GM12878 (cell line): ENCODE data around the gene CYP4F3. TPM values are rescaled to one million over a fixed set of nuclear protein-coding genes. Genes with fewer than 3 reads are reported as not detected.

Source experiments
- ATAC-seq: fragments of 200-7000 bp; cut with Tn5 transposase; 3 replicates; pipeline ENCODE4 v1.9.1; 2020; ENCODE audit warnings: mild to moderate bottlenecking, moderate library complexity
- BruUV-seq: library from RNA; stranded (reverse); fragments of 400-500 nt; replicated peaks from 2 replicates; lab custom pipeline; 2021; lab: Mats Ljungman, UMichigan
- CTCF ChIA-PET: fragments of 300-600 bp; sonication (Branson Sonifier 250); formaldehyde crosslinking; extraction: SDS; loops from one replicate; lab custom pipeline; 2021; ENCODE audit warnings: inconsistent platforms; lab: Yijun Ruan, JAX
- POLR2A ChIA-PET: fragments of 350-600 bp; formaldehyde crosslinking; extraction: SDS; loops from one replicate; lab custom pipeline; 2021; ENCODE audit warnings: inconsistent platforms; lab: Charles Lee
- RAD21 ChIA-PET: fragments of 300-600 bp; sonication (Branson Sonifier 250); formaldehyde crosslinking; loops from one replicate; lab custom pipeline; 2023; ENCODE audit warnings: antibody characterized with exemption; ENCODE audit not compliant: unreplicated experiment; lab: Charles Lee
- SMC1A ChIA-PET: fragments of 300-600 bp; sonication (Branson Sonifier 250); formaldehyde crosslinking; loops from one replicate; lab custom pipeline; 2023; ENCODE audit not compliant: unreplicated experiment, uncharacterized antibody; lab: Charles Lee
- DNase-seq: peaks from one replicate; pipeline ENCODE4 v3.0.0-alpha.2; 2011; ENCODE audit warnings: low read depth, low spot score
- FAIRE-seq: peaks from 3 replicates; lab custom pipeline; 2011; peaks lifted over from hg19 to GRCh38; lab: Jason Lieb, UNC
- H2AFZ ChIP-seq: 2 replicates; pipeline ENCODE4 v1.6.0; 2011; ENCODE audit warnings: low read depth, low read length, control low read depth; ENCODE audit not compliant: control insufficient read depth
- H3K27ac ChIP-seq: 2 replicates; pipeline ENCODE4 v1.5.1; 2011; ENCODE audit warnings: control low read depth; ENCODE audit not compliant: control insufficient read depth, insufficient read depth
- H3K27me3 ChIP-seq, 2 experiments: replicated peaks in 1 of 2; 2 replicates each; pipeline versions ENCODE4 v1.6.0 to v1.6.1; 2011; ENCODE audit warnings: low read length in 1 of 2; ENCODE audit not compliant: control insufficient read depth in 2 of 2, insufficient read depth in 2 of 2
- H3K36me3 ChIP-seq, 2 experiments: 2 replicates each; pipeline ENCODE4 v1.5.1; 2011; ENCODE audit warnings: low read length in 1 of 2; ENCODE audit not compliant: control insufficient read depth in 2 of 2, insufficient read depth in 2 of 2
- H3K4me1 ChIP-seq: 2 replicates; pipeline ENCODE4 v1.6.1; 2011; ENCODE audit warnings: mild to moderate bottlenecking, low read length, moderate library complexity, mixed read lengths; ENCODE audit not compliant: control insufficient read depth, insufficient read depth
- H3K4me2 ChIP-seq: 2 replicates; pipeline ENCODE4 v1.6.0; 2011; ENCODE audit warnings: control low read depth; ENCODE audit not compliant: control insufficient read depth, insufficient read depth
- H3K4me3 ChIP-seq: fragments of 200-600 bp; sonication (generic); 2 replicates; pipeline ENCODE4 v1.5.1; 2016
- H3K79me2 ChIP-seq: 2 replicates; pipeline ENCODE4 v1.6.0; 2011; ENCODE audit warnings: low read length; ENCODE audit not compliant: control insufficient read depth, insufficient read depth
- H3K9ac ChIP-seq: 2 replicates; pipeline ENCODE4 v1.8.0; 2011; ENCODE audit warnings: low read length, control low read depth, mixed read lengths; ENCODE audit not compliant: control insufficient read depth, insufficient read depth
- H3K9me3 ChIP-seq: replicated peaks from 3 replicates; pipeline ENCODE4 v1.5.1; 2011; ENCODE audit warnings: mild to moderate bottlenecking, low read length; ENCODE audit not compliant: control insufficient read depth, insufficient read depth
- H4K20me1 ChIP-seq: 2 replicates; pipeline ENCODE4 v1.6.0; 2011; ENCODE audit not compliant: control insufficient read depth, insufficient read depth
- CHD1 ChIP-seq: IDR thresholded peaks from 2 replicates; pipeline ENCODE4 v1.6.1; 2012; ENCODE audit warnings: low read depth, low read length, improper control_type of control experiment
- E2F4 ChIP-seq: IDR thresholded peaks from 2 replicates; pipeline ENCODE4 v1.6.1; 2012; ENCODE audit warnings: low read depth, low read length, improper control_type of control experiment
- ELK1 ChIP-seq: IDR thresholded peaks from 2 replicates; pipeline ENCODE4 v1.6.1; 2012; ENCODE audit warnings: low read depth, low read length, improper control_type of control experiment
- EP300 ChIP-seq, 2 experiments: fragments of 150-350 bp in 1 of 2; IDR thresholded peaks; 2 replicates each; pipeline ENCODE4 v1.6.1; 2011 to 2012; ENCODE audit warnings: low read depth in 2 of 2, low read length in 2 of 2, borderline replicate concordance in 1 of 2, improper control_type of control experiment in 1 of 2, inconsistent platforms in 1 of 2; ENCODE audit not compliant: control insufficient read depth in 1 of 2
- HCFC1 ChIP-seq: fragments of 150-350 bp; IDR thresholded peaks from 2 replicates; pipeline ENCODE4 v1.6.1; 2014; ENCODE audit warnings: low read length
- HDGF ChIP-seq: fragments of 450-650 bp; IDR thresholded peaks from 2 replicates; pipeline ENCODE4 v1.6.1; 2016; ENCODE audit warnings: antibody characterized with exemption
- JUND ChIP-seq: IDR thresholded peaks from 2 replicates; pipeline ENCODE4 v1.6.1; 2012; ENCODE audit warnings: low read depth, mild to moderate bottlenecking, low read length, improper control_type of control experiment, moderate library complexity
- LARP7 ChIP-seq: fragments of 450-650 bp; IDR thresholded peaks from 2 replicates; pipeline ENCODE4 v1.6.1; 2017; ENCODE audit warnings: mild to moderate bottlenecking
- PML ChIP-seq: IDR thresholded peaks from 2 replicates; pipeline ENCODE4 v1.6.1; 2012; ENCODE audit warnings: low read length, inconsistent platforms
- REST ChIP-seq: IDR thresholded peaks from 2 replicates; pipeline ENCODE4 v1.6.1; 2012; ENCODE audit warnings: mild to moderate bottlenecking, low read depth, low read length
- TBL1XR1 ChIP-seq: IDR thresholded peaks from 2 replicates; pipeline ENCODE4 v1.6.1; 2012; ENCODE audit warnings: low read depth, low read length, improper control_type of control experiment
- TCF12 ChIP-seq: IDR thresholded peaks from 2 replicates; pipeline ENCODE4 v1.6.1; 2011; ENCODE audit warnings: low read depth, mild to moderate bottlenecking, low read length
- YY1 ChIP-seq: IDR thresholded peaks from 2 replicates; pipeline ENCODE4 v1.6.1; 2011; ENCODE audit warnings: low read depth, mild to moderate bottlenecking, low read length
- ZZZ3 ChIP-seq: IDR thresholded peaks from 2 replicates; pipeline ENCODE4 v1.6.1; 2011; ENCODE audit warnings: low read depth; ENCODE audit not compliant: control insufficient read depth, insufficient read length
- WGBS: methylation state at CpG from one replicate; pipeline ENCODE4 v1.1.6; 2016; ENCODE audit warnings: low lambda C conversion rate; ENCODE audit not compliant: insufficient replicate concordance, insufficient coverage; ENCODE audit errors: missing lambda C conversion rate; 5-methylcytosine and 5-hydroxymethylcytosine counted together
- in situ Hi-C: fragments of 300-500 bp; cut with MboI; formaldehyde crosslinking; loops from 9 replicates; pipeline ENCODE4 v1.14.3; 2018; ENCODE audit warnings: mixed read lengths
- intact Hi-C: fragments of 100-400 bp; cut with micrococcal nuclease; formaldehyde crosslinking; loops from one replicate; pipeline ENCODE4 v1.14.2; 2022; ENCODE audit not compliant: unreplicated experiment
- polyA plus RNA-seq, 11 experiments: library from polyadenylated mRNA; depleted of rRNA in 4 of 11; unstranded in 6 of 11; stranded (reverse) in 5 of 11; fragments of >200 nt; fragmentation: Nextera tagmentation in 4 of 11; fragmentation: Illumina TruSeq in 1 of 11; extraction: Ambion mirVana in 4 of 11; extraction: Trizol in 1 of 11; gene quantifications; 1 replicate in 1 of 11; 2 replicates in 10 of 11; pipeline versions ENCODE4 v1.2.1 to v1.2.3, GENCODE V29; 2011 to 2016; ENCODE audit warnings: inconsistent platforms in 2 of 11, missing spikeins in 2 of 11, low read depth in 1 of 11
- total RNA-seq, 4 experiments: library from RNA; depleted of rRNA in 3 of 4; stranded (reverse); fragments of >200 nt in 3 of 4; fragmentation: Illumina TruSeq in 1 of 4; extraction: Trizol in 1 of 4; gene quantifications; 2 replicates each; pipeline versions ENCODE4 v1.2.1 to v1.2.3, GENCODE V29; 2013 to 2021

CYP4F3 gene
- total and polyA plus RNA-seq, 10 of the 15 experiments (the other 5 are each of a cell fraction or from before 2014, with no cell fraction given): 0.08 to 4.7 (median 1.2) TPM

- no peak for TF ChIP-seq REST
- TF ChIP-seq HCFC1: no peak
- TF ChIP-seq JUND: no peak
- TF ChIP-seq YY1: no peak
- no peak for TF ChIP-seq TBL1XR1
- TF ChIP-seq HDGF: no peak
Measured at GRCh38 chr19:15666186-15666585, 25.5 kb downstream of the CYP4F3 start (continued).

- Histone ChIP-seq H3K27ac (no peak overlapping the region), H3K79me2 (no peaks in the 10 kb centered on the region), H3K4me1 (no peaks in the 10 kb centered on the region), H3K9me3 (no peaks in the 10 kb centered on the region), H2AFZ (no peak overlapping the region), H3K9ac (no peak overlapping the region), H4K20me1 (no peaks in the 10 kb centered on the region), H3K36me3 (no peaks in the 10 kb centered on the region), H3K4me3 (no peak overlapping the region), H3K4me2 (no peak overlapping the region), H3K27me3 (no peaks in the 10 kb centered on the region)
- CTCF ChIA-PET: no interaction called here
- FAIRE-seq (no peak), ATAC-seq (no peak), DNase-seq (no peak)
- WGBS: 24% methylated on average over 4 of the region's 4 CpGs
- RAD21 ChIA-PET: no interaction called here
- POLR2A ChIA-PET: no interaction called here
- in situ Hi-C loops: no loop called here
- SMC1A ChIA-PET: no interaction called here
- no peak for TF ChIP-seq E2F4
- no peak for TF ChIP-seq LARP7
- no peak for TF ChIP-seq EP300 (IDR thresholded peaks at IDR 0.05; ENCODE audit: borderline replicate concordance in 1 of 2, control insufficient read depth in 1 of 2, low read depth in 2 of 2, low read length in 2 of 2)
- TF ChIP-seq TCF12: no peak
- no peak for TF ChIP-seq ZZZ3
- no peak for TF ChIP-seq CHD1
- TF ChIP-seq PML: no peak
- TF ChIP-seq ELK1: no peak
- intact Hi-C loops: no loop called here
- no TSS peak for BruUV-seq
Measured at GRCh38 chr19:15666883-15667282, 26.2 kb downstream of the CYP4F3 start.
